Astrocyte (in vitro differentiated cells and primary cell): ENCODE results near the gene NPVF.

Experiments
- EZH2 ChIP-seq: IDR thresholded peaks from 2 replicates; pipeline ENCODE4 v1.6.1; 2012; ENCODE audit warnings: mild to moderate bottlenecking, low read length, inconsistent platforms; ENCODE audit not compliant: insufficient read depth
- TF ChIP-seq, protein P1 (sequence below): IDR thresholded peaks from 2 replicates; pipeline ENCODE4 v1.5.1; 2011; ENCODE audit warnings: low read depth, mild to moderate bottlenecking, inconsistent platforms, low read length, moderate library complexity; ENCODE audit not compliant: insufficient read depth

DNA sequence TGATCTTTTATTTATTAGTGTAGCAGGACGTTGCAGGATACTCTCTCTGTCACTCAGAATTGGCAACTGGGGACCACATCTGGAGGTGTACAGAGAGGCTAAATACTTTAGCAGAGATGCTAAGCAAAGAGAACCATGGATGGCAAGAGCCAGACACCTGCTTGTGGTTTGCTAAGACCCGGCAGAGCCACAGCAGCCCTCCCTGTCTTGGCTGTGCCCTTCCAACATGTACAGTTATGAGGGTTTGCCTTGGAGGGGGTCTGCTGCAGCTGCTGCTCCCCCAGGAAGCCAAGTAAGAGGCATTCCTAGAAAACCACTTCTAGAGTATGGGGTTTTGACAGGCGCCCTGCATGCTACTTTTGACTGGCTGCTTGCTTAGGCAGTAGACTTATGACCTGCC is 5.1 kb downstream of the NPVF start:
- TF ChIP-seq, protein P1, sequence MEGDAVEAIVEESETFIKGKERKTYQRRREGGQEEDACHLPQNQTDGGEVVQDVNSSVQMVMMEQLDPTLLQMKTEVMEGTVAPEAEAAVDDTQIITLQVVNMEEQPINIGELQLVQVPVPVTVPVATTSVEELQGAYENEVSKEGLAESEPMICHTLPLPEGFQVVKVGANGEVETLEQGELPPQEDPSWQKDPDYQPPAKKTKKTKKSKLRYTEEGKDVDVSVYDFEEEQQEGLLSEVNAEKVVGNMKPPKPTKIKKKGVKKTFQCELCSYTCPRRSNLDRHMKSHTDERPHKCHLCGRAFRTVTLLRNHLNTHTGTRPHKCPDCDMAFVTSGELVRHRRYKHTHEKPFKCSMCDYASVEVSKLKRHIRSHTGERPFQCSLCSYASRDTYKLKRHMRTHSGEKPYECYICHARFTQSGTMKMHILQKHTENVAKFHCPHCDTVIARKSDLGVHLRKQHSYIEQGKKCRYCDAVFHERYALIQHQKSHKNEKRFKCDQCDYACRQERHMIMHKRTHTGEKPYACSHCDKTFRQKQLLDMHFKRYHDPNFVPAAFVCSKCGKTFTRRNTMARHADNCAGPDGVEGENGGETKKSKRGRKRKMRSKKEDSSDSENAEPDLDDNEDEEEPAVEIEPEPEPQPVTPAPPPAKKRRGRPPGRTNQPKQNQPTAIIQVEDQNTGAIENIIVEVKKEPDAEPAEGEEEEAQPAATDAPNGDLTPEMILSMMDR = no peak
- TF ChIP-seq EZH2 = no peak
